CD4-positive, alpha-beta T cell treated with Interferon gamma for 1 hour (primary cell): ENCODE data around the gene ARR3.
A peak's percentile ranks its signal among the peaks of the same experiment; 100 is the strongest.
"Not testable (repeated sequence)": the region's sequence is repeated elsewhere in the genome, so short reads cannot be mapped to it uniquely, and the experiment has no call there.

Experiments
- DNase-seq: peaks from one replicate; pipeline ENCODE4 v3.0.0-alpha.2; 2020

ARR3 gene

DNA sequence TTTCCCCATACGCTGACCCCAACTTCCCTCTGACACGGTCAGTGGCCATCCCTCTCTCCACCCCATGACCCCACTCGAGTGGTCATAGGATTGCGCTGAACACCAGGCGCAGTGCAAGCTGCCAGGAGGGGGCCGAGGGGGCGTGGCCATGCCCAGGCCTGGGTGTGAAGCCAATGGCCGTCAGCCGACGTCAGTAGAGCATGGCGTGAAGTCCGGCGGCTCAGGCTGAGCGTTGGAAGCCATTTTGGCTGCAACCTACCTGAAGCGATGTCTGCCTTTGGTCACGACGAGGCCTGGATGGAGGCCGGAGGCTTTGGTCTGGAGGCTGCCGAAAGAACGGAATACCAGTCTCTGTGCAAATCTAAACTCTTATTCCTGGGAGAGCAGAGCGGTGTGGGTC is 13.8 kb downstream of the ARR3 start, which contains the start of gene RAB41:
RAB41 (plus strand) TSS at position 222 of the 400 bp plus-strand sequence; CDS start at position 268, 46 bp downstream.
- no peak for DNase-seq

- DNase-seq: no peak
Observed at GRCh38 chrX:70289168-70289792, 21.1 kb downstream of the ARR3 start.

DNA sequence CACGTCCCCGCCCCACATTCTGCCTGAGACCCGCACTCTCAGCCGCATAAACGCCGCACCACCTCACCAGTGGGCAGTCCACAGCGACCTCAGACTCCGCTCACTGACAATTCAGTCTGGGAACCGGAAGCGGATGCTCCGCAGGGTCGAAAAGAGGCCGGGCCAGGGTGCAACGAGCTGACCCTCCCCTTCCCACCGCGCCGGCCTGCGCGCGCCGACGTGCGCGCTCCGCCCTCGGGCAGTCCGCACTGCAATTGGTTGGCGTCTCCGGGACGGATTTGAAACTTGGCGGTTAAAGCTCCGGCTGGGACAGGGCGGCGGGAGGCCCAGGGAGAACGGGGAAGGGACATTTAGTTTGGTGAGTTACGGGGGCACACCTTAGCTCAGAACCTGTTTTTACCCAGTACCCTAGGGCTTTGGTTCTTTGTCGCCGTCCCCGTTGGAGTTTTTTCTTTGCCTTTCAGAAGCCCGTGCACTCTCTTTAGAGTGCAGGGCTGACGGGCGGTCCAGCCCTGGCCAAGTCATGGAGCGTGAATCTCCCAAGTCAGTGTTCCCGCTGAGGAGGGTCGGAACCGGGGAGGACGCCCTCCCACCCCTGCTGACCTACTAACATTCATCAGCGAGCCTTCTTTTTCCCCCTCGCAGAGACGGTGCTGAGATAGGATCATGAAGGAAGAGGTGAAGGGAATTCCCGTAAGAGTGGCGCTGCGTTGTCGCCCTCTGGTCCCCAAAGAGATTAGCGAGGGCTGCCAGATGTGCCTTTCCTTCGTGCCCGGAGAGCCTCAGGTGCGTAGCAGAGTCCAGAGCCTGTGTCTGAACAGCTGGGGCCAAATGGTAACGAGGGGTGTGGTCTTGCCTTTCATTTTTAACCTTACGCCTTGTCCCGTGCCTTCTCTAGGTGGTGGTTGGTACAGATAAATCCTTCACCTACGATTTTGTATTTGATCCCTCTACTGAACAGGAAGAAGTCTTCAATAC is 21.9 kb downstream of the ARR3 start, which contains the start of the genes KIF4A and PDZD11:
KIF4A (plus strand) TSS at position 312 of the 978 bp plus-strand sequence; CDS start at position 667, 355 bp downstream.
PDZD11 (minus strand) TSS at position 135 of the 978 bp plus-strand sequence. CDS start 586 bp downstream, outside the sequence.
- peak; percentile 79 for DNase-seq

GRCh38 chrX:70292788-70293187 is 24.7 kb downstream of the ARR3 start:
- DNase-seq: no peak

DNA sequence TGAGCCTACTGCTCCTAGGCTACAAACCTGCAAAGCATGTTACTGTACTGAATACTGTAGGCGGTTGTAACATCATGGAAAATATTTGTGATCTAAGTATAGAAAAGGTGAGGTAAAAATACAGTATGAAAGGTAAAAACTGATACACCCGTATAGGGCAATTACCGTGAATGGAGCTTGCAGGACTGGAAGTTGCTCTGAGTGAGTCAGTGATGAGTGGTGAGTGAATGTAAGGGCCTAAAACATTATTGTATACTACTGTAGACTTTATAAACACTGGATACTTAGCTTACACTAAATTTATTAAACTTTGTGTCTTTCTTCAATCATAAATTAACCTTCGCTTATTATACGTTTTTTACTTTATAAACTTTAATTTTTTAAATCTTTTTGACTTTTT is 25.5 kb downstream of the ARR3 start:
- DNase-seq: no peak

DNA sequence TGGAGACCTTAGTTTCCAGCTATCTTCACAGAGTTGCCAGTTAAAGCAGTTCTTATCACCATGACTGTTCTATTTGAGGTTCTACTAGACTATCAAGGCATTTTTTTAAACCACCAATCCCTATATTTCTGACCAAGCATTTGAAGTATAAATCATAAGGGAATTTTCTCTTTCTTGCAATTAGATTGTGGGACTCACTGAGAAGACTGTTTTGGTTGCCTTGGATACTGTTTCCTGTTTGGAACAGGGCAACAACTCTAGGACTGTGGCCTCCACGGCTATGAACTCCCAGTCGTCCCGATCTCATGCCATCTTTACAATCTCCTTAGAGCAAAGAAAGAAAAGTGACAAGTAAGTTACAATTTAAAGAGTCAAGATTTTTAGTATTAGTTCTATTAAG is 33.6 kb downstream of the ARR3 start:
- no peak for DNase-seq

GRCh38 chrX:70313503-70313902 is 45.4 kb downstream of the ARR3 start:
- DNase-seq: no peak

GRCh38 chrX:70322784-70323183 is 54.6 kb downstream of the ARR3 start:
- no peak for DNase-seq

DNA sequence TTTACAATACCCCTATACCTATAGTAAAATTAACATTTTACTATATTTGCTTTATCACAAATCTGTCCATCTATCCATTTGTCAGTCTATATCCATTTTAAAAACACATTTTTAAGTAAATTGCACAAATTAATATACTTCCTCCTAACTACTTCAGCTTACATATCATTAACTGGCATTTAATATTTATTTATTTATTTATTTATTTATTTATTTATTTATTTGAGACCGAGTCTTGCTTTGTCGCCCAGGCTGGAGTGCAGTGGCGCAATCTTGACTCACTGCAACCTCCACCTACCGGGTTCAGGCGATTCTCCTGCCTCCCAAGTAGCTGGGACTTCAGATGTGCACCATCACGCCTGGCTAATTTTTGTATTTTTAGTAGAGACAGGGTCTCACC is 55.5 kb downstream of the ARR3 start:
- DNase-seq: not testable (repeated sequence)

- DNase-seq: no peak
Observed at GRCh38 chrX:70324326-70324725, 56.2 kb downstream of the ARR3 start.

DNA sequence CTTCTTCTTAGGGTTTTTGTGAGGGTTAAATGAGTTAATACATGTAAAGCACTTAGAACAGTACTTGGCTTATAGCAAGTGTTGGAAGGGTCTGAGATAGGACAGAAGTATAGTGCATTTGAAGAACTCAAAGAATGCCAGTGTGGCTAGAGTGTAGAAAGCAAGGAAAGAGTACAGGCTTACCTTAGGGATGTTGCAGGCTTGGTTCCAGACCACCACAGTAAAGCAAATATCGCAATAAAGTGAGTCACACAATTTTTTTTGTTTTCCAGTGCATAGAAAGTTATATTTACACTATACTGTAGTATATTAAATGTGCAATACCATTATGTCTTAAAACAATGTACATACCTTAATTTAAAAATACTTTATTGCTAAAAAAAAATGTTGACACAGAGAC is 63.0 kb downstream of the ARR3 start:
- no peak for DNase-seq
